NCI-H2029 (cell line): ENCODE results near the gene ZNF555.
"Not testable (repeated sequence)": the region's sequence is repeated elsewhere in the genome, so short reads cannot be mapped to it uniquely, and the experiment has no call there.

Source experiments
- DNase-seq: peaks from one replicate; lab custom pipeline; 2025; lab: John Stamatoyannopoulos, UW

The ZNF555 gene

DNA sequence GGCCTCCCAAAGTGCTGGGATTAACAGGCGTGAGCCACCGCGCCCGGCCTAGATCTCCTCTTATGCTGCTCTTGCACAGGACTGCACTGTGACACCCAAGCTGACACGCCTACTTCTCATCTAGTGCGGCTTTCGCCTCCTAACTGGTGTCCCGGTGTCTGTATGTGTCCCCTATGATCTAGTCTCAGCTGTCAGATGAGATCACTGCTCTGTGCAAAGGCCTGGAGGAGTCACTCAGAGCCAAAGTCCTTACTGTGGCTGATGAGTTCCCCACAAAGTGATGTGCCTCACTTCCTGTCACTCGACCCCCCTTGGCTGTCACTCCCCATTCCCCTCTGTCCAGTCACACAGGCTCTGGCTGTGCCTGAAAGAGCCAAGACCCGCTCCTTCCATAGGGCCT is 28.3 kb downstream of the ZNF555 start:
- DNase-seq: no peak

DNA sequence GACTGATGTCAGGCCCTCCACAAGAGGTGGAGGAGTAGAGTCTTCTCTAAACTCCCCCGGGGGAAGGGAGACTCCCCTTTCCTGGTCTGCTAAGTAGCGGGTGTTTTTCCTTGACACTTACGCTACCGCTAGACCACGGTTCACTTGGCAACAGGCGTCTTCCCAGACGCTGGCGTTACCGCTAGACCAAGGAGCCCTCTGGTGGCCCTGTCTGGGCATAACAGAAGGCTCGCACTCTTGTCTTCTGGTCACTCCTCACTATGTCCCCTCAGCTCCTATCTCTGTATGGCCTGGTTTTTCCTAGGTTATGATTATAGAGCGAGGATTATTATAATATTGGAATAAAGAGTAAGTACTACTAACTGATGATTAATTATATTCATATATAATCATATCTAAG is 30.9 kb downstream of the ZNF555 start:
- DNase-seq: not testable (repeated sequence)

DNA sequence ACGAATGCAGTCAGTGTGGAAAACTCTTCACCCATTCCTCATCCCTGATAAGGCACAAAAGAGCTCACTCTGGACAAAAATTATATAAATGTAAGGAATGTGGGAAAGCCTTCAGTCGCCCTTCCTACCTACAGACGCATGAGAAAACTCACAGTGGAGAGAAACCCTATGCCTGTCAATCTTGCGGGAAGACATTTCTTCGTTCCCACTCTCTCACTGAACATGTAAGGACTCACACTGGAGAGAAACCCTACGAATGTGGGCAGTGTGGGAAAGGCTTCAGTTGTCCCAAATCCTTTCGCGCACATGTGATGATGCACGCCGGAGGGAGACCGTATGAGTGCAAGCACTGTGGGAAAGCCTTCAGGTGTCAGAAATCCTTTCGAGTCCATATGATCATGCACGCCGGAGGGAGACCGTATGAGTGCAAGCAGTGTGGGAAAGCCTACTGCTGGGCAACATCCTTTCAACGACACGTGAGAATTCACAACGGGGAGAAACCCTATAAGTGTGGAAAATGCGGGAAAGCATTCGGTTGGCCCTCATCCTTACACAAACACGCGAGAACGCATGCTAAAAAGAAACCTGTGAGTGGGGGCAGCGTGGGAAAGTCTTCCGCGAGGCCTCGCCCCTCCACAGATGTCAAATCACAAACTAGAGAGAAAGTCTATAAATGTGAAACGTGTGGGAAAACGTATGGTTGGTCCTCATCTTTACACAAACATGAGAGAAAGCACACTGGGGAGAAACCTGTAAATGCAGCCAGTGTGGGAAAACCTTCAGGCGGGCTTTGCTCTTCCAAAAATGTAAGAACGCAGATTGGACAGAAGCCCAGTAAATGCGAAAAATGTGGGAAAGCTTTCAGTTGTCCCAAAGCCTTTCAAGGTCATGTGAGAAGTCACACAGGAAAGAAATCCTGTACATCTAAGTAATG is 36.4 kb downstream of the ZNF555 start:
- no peak for DNase-seq

DNA sequence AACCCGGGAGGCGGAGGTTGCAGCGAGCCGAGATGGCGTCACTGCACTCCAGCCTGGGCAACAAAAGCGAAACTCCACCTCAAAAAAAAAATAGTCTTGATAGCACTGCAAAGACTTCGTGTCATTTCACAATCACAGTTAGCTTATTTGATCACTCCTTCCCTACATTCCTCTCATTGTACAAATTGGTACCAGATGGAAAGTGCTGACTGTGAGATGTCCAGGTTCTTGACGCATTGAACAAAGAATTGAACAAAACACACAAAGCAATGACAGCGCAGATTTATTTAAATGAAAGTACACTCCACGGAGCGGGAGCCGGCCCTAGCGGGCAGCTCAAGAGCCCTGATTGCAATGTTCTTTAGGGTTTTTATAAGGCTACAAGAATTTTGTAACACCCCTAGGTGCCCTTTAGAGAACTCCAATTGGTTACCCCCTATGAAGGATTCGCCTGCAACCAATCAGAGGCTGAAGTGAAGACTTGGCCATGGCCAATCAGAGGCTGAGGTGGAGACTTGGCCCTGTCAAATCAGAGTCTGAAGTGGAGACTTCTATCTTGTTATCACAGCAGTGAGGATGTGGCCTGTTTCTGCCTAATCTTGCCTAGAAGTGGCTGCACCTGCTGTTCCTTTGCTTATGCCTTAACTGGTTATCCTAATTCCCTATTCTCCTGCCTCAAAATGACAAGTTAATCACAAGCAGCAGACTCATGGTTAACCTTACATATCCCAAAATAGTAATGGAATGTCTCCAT is 42.6 kb downstream of the ZNF555 start:
- DNase-seq: no peak

DNA sequence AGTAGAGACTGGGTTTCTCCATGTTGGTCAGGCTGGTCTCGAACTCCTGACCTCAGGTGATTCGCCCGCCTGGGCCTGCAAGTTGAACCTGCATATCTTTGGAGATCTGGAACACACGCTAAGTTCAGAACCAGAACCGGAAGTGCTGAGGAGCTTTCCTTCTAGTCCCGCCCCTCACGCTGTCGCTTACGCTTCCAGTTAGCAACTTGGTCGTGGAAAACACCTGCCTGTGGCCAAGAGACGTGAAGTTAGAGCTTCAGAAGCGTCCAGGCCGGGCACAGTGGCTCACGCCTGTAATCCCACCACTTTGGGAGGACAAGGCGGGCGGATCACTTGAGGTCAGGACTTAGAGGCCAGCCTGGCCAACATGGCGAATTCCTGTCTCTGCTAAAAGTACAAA is 44.5 kb downstream of the ZNF555 start:
- DNase-seq: no peak

DNA sequence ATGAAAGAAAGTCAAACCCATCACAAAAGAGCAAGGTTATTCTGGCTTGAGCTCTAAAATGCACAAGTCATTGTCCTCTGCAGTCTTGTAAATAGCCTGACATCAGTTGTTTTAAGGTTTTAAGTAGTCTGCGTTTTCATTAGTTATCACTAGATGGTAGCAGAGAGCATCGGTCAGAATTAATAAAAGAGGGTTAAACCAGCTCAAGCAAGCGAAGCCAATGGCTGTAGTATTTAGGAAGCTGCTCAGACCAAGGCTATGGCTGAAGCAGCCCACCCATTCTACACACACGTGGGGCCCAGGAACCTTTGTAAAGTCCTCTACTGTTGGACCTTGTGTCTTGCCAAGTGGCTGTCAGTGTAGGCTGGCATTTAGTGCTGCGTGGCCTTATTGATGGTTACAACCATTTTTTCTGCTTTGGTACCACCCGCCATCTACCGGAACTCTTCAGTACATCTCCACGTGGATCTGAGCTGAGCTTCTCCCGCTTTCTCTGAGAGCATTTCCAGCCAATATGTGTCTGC is 46.2 kb downstream of the ZNF555 start:
- peak; percentile 71 for DNase-seq

DNA sequence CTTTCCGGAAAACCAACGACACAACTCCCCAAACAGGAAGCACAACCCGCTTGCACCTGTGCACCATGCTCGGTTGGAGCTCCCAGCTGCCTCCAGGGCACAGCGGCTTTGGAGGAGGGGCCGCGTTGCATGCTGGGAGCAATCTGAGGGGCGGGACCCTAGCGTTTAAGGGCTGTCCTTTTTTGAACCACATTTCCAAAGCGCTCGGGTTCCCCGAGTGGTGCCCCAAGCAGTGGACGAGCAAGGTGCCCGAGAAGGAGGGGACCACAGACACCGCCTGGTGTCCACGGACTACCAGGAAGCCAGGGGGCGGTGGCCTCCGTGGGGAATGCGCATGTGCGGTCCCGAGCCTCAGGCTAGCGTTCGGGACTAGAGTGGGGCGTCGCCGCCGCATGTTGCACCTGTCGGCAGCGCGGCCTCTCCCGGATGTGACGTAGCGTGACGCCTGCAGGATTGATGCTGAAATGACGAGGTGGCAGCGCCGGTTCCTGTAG is 47.5 kb downstream of the ZNF555 start:
- peak; percentile 90 for DNase-seq

DNA sequence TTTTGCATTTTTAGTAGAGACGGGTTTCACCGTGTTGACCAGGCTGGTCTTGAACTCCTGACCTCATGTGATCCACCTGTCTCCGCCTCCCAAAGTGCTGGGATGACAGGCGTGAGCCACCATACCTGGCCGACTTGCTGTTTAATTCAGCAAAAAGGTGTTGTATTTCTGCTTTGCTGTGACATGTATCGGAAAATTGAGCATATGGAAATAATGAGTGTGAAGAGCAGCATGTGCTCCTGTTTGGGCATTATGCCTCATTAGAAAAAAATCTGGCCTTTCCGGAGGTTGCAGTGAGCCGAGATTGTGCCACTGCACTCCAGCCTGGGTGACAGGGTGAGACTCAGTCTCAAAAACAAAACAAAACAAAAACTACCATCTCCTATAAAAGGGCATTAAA is 49.3 kb downstream of the ZNF555 start:
- not testable (repeated sequence) for DNase-seq

DNA sequence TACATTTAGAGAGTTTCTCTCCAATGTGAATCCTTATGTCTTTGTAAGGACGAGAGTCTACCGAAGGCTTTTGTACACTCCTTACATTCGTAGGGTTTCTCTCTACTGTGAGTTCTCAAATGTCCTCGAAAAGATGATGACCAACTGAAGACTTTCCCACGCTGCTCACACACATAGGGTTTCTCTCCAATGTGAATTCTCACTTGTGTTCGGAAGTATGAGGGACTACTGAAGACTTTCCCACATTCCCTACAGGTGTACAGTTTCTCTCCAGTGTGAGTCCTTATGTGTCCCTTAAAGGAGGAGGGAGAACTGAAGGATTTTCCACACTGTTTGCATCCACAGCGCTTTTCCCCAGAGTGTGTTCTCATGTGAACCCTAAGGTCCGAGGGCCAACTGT is 55.4 kb downstream of the ZNF555 start:
- no peak for DNase-seq

DNA sequence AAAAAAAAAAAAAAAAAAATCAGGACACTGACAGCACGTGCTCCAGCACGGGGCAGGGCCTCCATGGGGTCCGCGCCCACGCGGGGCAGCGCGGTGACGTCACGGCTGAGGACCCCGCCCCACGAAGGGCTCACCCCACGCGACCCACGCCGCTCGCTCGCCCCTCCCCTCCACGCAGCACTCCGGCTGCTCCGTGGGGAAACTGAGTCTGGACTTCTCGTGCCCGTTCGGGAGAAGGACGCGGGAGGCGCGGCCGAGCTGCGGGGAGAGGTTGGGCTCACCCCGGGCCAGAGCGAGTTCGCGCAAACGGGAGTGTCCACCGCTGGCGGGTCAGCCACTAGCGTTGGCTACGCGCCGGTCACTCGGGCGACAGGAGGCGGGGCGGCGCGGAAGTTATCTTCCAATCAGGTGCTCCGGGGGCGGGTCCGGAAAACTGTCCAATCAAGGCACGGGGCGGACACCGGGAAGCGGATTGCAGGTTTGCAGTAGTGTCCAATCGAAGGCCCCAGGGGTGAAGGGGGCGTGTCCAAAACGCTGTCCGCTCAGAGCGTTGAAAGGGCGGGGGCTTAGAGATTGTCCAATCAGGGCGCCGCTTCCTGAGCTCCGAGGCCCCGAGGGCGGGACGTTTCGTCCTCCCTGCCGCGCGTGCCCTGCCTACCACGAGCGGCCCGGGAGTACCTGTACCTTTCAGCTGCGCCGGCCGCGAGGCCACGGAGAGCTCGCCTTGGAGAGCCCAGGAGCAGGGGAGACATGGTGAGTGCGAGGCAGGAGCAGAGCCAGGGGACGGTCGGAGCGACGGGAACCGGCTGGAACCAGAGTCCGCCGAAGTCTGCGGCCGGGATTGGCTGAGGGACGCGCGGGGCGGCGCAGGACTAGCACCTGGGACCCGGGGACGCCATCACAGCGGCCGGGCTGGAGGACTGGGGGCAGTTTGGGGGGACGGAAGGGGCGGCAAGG is 59.3 kb downstream of the ZNF555 start, which contains the start of gene ZNF57:
TSS of gene ZNF57 (plus strand) at position 633 of the 957 bp plus-strand sequence. CDS start at position 751, 118 bp downstream.
- peak; percentile 99 for DNase-seq

DNA sequence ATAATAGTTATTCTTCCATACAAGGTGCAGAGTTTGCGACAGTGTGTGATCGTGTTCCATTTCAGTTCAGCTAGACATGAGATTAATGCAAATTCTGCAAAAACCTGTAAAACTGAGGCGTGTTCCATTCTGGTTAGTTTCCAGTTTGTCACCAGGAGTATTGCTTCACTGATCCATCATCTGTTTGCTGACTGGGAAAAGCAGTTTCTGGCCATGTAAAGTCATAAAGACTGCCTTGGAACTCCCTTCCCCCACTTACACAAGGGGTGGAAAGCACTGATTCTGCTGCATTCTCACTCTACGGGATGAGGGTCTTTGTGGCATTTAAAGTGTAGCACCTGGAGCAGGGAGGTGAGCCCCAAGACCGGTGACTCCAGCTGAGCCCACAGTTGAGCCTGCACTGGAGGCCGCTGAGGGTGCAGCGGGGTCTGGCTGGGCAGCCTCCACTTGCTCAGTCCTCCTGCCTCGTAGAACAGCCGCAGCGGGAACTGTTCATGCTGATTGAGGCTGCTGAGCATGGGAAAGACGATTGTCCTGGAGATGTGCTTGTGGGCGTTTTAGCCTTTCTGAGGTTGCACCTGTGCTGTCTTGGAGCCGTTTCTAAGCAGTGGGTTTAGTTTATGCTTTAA is 61.4 kb downstream of the ZNF555 start:
- DNase-seq: no peak

DNA sequence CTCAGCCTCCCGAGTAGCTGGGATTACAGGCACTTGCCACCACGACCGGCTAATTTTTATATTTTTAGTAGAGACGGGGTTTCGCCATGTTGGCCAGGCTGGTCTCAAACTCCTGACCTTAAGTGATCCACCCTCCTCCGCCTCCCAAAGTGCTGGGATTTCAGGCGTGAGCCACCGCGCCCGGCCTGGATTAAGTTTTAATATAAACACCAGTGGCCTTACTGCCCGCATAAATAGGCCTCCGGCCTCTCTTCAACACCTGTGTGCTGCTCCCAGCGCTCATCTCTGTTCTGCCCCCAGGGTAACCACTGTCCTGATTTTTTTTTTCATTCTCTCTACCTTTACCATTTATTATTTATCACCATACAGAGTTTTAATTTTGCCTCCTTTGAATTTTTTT is 62.1 kb downstream of the ZNF555 start:
- DNase-seq: not testable (repeated sequence)

DNA sequence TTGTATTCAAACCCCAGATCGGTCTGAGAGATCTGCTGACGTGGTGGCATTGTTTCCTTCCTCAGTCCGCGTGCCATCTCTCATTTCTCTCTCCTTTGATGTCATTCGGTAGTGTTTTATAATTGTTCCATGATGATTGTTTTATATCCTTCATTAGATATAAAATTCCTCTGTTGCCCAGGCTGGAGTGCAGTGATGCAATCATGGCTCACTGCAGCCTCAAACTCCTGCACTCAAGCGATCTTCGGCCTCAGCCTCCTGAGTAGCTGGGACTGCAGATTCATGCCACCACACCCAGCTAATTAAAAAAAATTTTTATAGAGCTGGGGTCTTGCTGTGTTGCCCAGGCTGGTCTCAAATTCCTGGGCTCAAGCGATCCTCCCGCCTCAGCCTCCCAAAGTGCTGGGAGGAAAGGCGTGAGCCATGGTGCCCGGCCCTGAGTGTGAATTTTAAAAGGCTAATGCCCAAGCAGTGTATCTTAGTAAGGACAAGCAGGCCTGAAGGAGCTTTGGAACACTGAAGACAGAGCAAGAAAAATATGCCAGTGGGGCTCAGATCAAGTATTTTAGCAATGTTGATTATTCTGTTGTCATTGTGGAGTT is 64.7 kb downstream of the ZNF555 start:
- no peak for DNase-seq

DNA sequence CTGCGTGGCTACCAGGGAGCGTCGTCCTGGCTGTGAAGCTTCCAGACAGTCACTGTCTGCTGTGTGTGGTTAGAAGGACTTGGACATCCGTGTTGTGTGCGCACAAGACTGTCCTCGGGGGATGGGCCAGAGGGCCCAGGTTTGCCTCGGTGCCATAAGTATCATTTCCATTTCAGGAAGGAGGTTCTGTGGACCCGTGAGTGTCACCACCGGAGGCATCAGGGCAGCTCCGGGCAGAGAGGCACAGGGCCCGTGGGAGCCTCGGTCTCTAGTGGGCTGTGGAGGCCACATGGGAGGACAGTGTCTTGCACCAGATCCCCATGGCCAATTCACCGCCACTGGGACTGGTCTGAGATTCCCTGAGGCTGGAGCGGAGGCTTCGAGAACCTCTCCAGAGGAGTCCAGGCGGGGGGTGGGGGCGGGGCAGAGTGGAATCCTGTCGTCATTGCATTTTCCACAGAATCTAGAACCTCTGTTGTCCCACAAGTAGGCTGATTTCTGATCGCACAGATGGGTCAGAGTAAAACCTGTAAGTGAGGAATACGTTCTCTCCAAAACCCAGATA is 65.4 kb downstream of the ZNF555 start:
- DNase-seq: no peak
